K562 (cell line): ENCODE data around the gene LY6G6C. TPM values are rescaled to one million over a fixed set of nuclear protein-coding genes. Genes with fewer than 3 reads are reported as not detected.

Source experiments
- BACH1 ChIP-seq: fragments of 200-800 bp; sonication (Bioruptor generic); IDR thresholded peaks from 2 replicates; pipeline ENCODE4 v1.6.1; 2016; ENCODE audit warnings: missing genetic modification characterization, missing compliant biosample characterization
- BRF1 ChIP-seq: IDR thresholded peaks from 3 replicates; pipeline ENCODE4 v1.6.1; 2011; ENCODE audit warnings: borderline replicate concordance, mild to moderate bottlenecking; ENCODE audit not compliant: insufficient read length; ENCODE audit errors: extremely low read depth
- C11orf30 ChIP-seq: fragments of 450-650 bp; IDR thresholded peaks from 2 replicates; pipeline ENCODE4 v1.6.1; 2016; ENCODE audit warnings: low read depth, mild to moderate bottlenecking
- CHAMP1 ChIP-seq: fragments of 450-650 bp; IDR thresholded peaks from 2 replicates; pipeline ENCODE4 v1.6.1; 2016; ENCODE audit warnings: mild to moderate bottlenecking
- CHD2 ChIP-seq: IDR thresholded peaks from 2 replicates; pipeline ENCODE4 v1.6.1; 2011; ENCODE audit warnings: low read depth, low read length
- DDX20 ChIP-seq: fragments of 450-650 bp; IDR thresholded peaks from 2 replicates; pipeline ENCODE4 v1.6.1; 2016; ENCODE audit warnings: missing genetic modification characterization, low read depth, mild to moderate bottlenecking, missing compliant biosample characterization, moderate library complexity
- DIDO1 ChIP-seq: fragments of 450-650 bp; IDR thresholded peaks from 2 replicates; pipeline ENCODE4 v1.6.1; 2016; ENCODE audit warnings: low read depth, missing biosample characterization, missing genetic modification characterization
- NFE2 ChIP-seq: IDR thresholded peaks from 2 replicates; pipeline ENCODE4 v1.6.1; 2014; ENCODE audit warnings: antibody characterized with exemption, low read depth
- NONO ChIP-seq, 2 experiments: fragments of 200-400 bp in 1 of 2; fragments of 450-650 bp in 1 of 2; formaldehyde crosslinking in 1 of 2; IDR thresholded peaks; 2 replicates each; pipeline ENCODE4 v1.6.1; 2017; ENCODE audit warnings: low read depth in 2 of 2, mild to moderate bottlenecking in 2 of 2, moderate library complexity in 2 of 2, low read length in 1 of 2
- SAFB2 ChIP-seq: fragments of 200-400 bp; formaldehyde crosslinking; IDR thresholded peaks from 2 replicates; pipeline ENCODE4 v1.6.1; 2018; ENCODE audit warnings: borderline replicate concordance, low read length, low read depth, moderate library complexity; ENCODE audit not compliant: severe bottlenecking
- SMAD2 ChIP-seq: fragments of 150-350 bp; IDR thresholded peaks from 2 replicates; pipeline ENCODE4 v1.6.1; 2014; ENCODE audit warnings: low read depth, mild to moderate bottlenecking, low read length
- SP2 ChIP-seq: IDR thresholded peaks from 2 replicates; pipeline ENCODE4 v1.6.1; 2011; ENCODE audit warnings: mild to moderate bottlenecking, low read depth, low read length, moderate library complexity; ENCODE audit not compliant: poor library complexity, severe bottlenecking; ENCODE audit errors: extremely low read depth
- SRSF9 ChIP-seq: fragments of 200-400 bp; formaldehyde crosslinking; IDR thresholded peaks from 2 replicates; pipeline ENCODE4 v1.6.1; 2017; ENCODE audit warnings: low read depth, low read length, borderline replicate concordance
- TSHZ1 ChIP-seq: fragments of 250-450 bp; sonication (Bioruptor Pico); IDR thresholded peaks from 2 replicates; pipeline ENCODE4 v1.4.0; 2020; ENCODE audit warnings: mild to moderate bottlenecking, moderate library complexity
- ZBTB2 ChIP-seq: fragments of 450-650 bp; IDR thresholded peaks from 2 replicates; pipeline ENCODE4 v1.6.1; 2016; ENCODE audit warnings: antibody characterized with exemption
- ZC3H8 ChIP-seq: fragments of 450-650 bp; IDR thresholded peaks from 2 replicates; pipeline ENCODE4 v1.6.1; 2017
- ZEB2 ChIP-seq: fragments of 450-650 bp; IDR thresholded peaks from 2 replicates; pipeline ENCODE4 v1.6.1; 2016
- ZFP91 ChIP-seq: sonication (generic); formaldehyde crosslinking; IDR thresholded peaks from 2 replicates; pipeline ENCODE4 v1.8.0; 2022; ENCODE audit warnings: mild to moderate bottlenecking, missing genetic modification reagents
- ZNF140 ChIP-seq: fragments of 250-450 bp; sonication (Bioruptor Pico); IDR thresholded peaks from 2 replicates; pipeline ENCODE4 v1.8.0; 2021; ENCODE audit warnings: moderate library complexity, mild to moderate bottlenecking, inconsistent platforms
- polyA plus RNA-seq, 8 experiments: library from polyadenylated mRNA; depleted of rRNA in 4 of 8; stranded (reverse) in 5 of 8; unstranded in 3 of 8; fragments of >200 nt; fragmentation: Nextera tagmentation in 2 of 8; fragmentation: Illumina TruSeq in 1 of 8; extraction: Ambion mirVana in 2 of 8; extraction: Trizol in 1 of 8; gene quantifications; 2 replicates each; pipeline versions ENCODE4 v1.2.1 to v1.2.3, GENCODE V29; 2011 to 2014; ENCODE audit warnings: inconsistent platforms in 1 of 8, missing spikeins in 1 of 8
- total RNA-seq, 7 experiments: library from RNA; depleted of rRNA in 6 of 7; stranded (reverse); fragments of >200 nt in 6 of 7; fragmentation: Illumina TruSeq in 2 of 7; extraction: Trizol in 2 of 7; gene quantifications; 2 replicates each; pipeline versions ENCODE4 v1.2.1 to v1.2.3, GENCODE V29; 2011 to 2021; ENCODE audit warnings: low replicate concordance in 1 of 7

LY6G6C gene
- total and polyA plus RNA-seq, 9 of the 15 experiments (the other 6 are each of a cell fraction or from before 2014, with no cell fraction given): 0.06 to 0.20 TPM; not detected in 7

GRCh38 chr6:31689249-31690110 lies 32.1 kb downstream of the LY6G6C start (continued):
- TF ChIP-seq TSHZ1 (CRISPR knock-in tag) (no peak), DDX20 (tag) (no peak), SP2 (peak; percentile 6), SMAD2 (no peak), ZNF140 (CRISPR knock-in tag) (no peak), ZC3H8 (no peak), NONO (IDR thresholded peaks at IDR 0.05; ENCODE audit: low read depth in 2 of 2, low read length in 1 of 2) (peak in 1 of 2 experiments; percentile 27; a peak in 1 of 4 replicates), SAFB2 (no peak), ZFP91 (CRISPR knock-in tag) (0 out of 2 replicates have a peak, but pooled peaks have one; percentile 22), NFE2 (no peak), ZBTB2 (no peak), BACH1 (tag) (no peak), BRF1 (no peak), C11orf30 (no peak), ZEB2 (no peak; the same call in 1 of the 2 replicates), CHAMP1 (no peak), SRSF9 (no peak), CHD2 (no peak), DIDO1 (tag) (no peak)
